ENCODE results near the gene RAD52. TPM values are rescaled to one million over a fixed set of nuclear protein-coding genes. Genes with fewer than 3 reads are reported as not detected.

Gene RAD52
- polyA plus RNA-seq, 1 donor from 2014 or later: 25.5 TPM

DNA sequence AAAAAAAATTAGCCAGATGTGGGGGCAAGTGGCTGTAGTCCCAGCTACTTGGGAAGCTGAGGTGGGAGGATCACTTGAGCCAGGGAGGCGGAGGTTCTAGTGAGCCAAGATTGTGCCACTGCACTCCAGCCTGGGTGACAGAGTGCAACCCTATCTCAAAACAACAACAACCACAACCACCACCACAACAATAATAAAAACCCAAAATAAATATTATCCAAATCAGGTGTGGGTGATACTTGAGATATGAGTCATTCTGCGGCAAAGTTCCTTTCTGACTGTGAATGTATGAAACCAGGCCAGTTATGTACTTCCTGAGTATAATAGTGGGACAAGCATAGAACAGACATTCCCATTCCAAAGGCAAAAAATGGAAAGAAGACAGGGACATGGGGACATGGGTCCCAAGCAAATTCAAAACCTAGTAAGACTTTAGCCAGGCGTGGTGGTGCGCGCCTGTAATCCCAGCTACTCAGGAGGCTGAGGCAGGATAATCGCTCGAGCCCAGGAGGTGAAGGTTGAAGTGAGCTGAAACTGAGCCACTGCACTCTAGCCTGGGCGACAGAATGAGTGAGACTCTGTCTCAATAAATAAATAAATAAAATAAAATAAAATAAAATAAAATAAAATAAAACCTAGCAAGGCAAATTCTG is 31.8 kb upstream of the RAD52 start:
- no peaks in the 10 kb centered on the region for H3K9me3 ChIP-seq (ENCODE audit: low read length)
- no peak overlapping the region for H2AFZ ChIP-seq (ENCODE audit: low read depth, low read length)
- no peak for TF ChIP-seq EZH2 (IDR thresholded peaks at IDR 0.05; ENCODE audit: borderline replicate concordance, insufficient read depth, low read length, poor library complexity, severe bottlenecking)
- no peak for TF ChIP-seq MXI1 (conservative IDR thresholded peaks at IDR 0.05; ENCODE audit: poor library complexity, severe bottlenecking)
- no peak for TF ChIP-seq TAF1 (IDR thresholded peaks at IDR 0.05; ENCODE audit: low read depth)
- no peak for TF ChIP-seq EP300 (conservative IDR thresholded peaks at IDR 0.05; ENCODE audit: poor library complexity, severe bottlenecking)
- TF ChIP-seq POLR2AphosphoS5 (IDR thresholded peaks at IDR 0.05): no peak
- no peak for TF ChIP-seq SMC3 (conservative IDR thresholded peaks at IDR 0.05; ENCODE audit: poor library complexity)
- TF ChIP-seq, protein P1, sequence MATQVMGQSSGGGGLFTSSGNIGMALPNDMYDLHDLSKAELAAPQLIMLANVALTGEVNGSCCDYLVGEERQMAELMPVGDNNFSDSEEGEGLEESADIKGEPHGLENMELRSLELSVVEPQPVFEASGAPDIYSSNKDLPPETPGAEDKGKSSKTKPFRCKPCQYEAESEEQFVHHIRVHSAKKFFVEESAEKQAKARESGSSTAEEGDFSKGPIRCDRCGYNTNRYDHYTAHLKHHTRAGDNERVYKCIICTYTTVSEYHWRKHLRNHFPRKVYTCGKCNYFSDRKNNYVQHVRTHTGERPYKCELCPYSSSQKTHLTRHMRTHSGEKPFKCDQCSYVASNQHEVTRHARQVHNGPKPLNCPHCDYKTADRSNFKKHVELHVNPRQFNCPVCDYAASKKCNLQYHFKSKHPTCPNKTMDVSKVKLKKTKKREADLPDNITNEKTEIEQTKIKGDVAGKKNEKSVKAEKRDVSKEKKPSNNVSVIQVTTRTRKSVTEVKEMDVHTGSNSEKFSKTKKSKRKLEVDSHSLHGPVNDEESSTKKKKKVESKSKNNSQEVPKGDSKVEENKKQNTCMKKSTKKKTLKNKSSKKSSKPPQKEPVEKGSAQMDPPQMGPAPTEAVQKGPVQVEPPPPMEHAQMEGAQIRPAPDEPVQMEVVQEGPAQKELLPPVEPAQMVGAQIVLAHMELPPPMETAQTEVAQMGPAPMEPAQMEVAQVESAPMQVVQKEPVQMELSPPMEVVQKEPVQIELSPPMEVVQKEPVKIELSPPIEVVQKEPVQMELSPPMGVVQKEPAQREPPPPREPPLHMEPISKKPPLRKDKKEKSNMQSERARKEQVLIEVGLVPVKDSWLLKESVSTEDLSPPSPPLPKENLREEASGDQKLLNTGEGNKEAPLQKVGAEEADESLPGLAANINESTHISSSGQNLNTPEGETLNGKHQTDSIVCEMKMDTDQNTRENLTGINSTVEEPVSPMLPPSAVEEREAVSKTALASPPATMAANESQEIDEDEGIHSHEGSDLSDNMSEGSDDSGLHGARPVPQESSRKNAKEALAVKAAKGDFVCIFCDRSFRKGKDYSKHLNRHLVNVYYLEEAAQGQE (IDR thresholded peaks at IDR 0.05; ENCODE audit: borderline replicate concordance): no peak
- TF ChIP-seq, protein P2, sequence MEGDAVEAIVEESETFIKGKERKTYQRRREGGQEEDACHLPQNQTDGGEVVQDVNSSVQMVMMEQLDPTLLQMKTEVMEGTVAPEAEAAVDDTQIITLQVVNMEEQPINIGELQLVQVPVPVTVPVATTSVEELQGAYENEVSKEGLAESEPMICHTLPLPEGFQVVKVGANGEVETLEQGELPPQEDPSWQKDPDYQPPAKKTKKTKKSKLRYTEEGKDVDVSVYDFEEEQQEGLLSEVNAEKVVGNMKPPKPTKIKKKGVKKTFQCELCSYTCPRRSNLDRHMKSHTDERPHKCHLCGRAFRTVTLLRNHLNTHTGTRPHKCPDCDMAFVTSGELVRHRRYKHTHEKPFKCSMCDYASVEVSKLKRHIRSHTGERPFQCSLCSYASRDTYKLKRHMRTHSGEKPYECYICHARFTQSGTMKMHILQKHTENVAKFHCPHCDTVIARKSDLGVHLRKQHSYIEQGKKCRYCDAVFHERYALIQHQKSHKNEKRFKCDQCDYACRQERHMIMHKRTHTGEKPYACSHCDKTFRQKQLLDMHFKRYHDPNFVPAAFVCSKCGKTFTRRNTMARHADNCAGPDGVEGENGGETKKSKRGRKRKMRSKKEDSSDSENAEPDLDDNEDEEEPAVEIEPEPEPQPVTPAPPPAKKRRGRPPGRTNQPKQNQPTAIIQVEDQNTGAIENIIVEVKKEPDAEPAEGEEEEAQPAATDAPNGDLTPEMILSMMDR (IDR thresholded peaks at IDR 0.05; ENCODE audit: poor library complexity, severe bottlenecking): no peak
- TF ChIP-seq RAD21 (conservative IDR thresholded peaks at IDR 0.05): no peak
- no peaks in the 10 kb centered on the region for H4K20me1 ChIP-seq (ENCODE audit: insufficient read depth)
- H3K9me2 ChIP-seq (ENCODE audit: insufficient read depth, low read length): no peaks in the 10 kb centered on the region
- H3K4me3 ChIP-seq (ENCODE audit: low read length): no peak overlapping the region
- no peaks in the 10 kb centered on the region for H3F3A ChIP-seq (ENCODE audit: insufficient read depth, low read length, poor library complexity, severe bottlenecking)
- H3K9ac ChIP-seq (ENCODE audit: low read length): no peak overlapping the region
- no peaks in the 10 kb centered on the region for H3K79me2 ChIP-seq (replicated peaks; ENCODE audit: insufficient read depth, low read length)
- H3K4me2 ChIP-seq (ENCODE audit: low read length): no peak overlapping the region
- no peaks in the 10 kb centered on the region for H3K27me3 ChIP-seq (ENCODE audit: insufficient read depth, low read depth, low read length)
- H3K36me3 ChIP-seq (ENCODE audit: insufficient read depth, low read length): no peaks in the 10 kb centered on the region
- H3K27ac ChIP-seq (ENCODE audit: low read length): no peak overlapping the region

DNA sequence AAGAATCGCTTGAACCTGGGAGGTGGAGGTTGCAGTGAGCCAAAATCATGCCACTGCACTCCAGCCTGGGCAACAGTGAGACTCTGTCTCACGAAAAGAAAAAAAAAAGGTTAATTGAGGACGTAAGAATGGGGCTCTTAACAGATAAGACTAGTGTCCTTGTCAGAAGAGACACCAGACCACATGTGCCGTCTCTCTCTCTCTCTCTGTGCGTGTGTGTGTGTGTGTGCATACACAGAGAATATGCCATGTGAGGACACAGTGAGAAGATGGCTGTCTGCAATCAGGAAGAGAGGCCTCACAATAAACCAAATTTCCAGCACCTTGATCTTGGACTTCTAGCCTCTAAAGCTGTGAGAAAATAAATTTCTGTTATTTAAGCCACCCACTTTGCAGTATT is 29.9 kb upstream of the RAD52 start:
- H3K9me2 ChIP-seq (ENCODE audit: insufficient read depth, low read length): no peaks in the 10 kb centered on the region
- H3K4me2 ChIP-seq (ENCODE audit: low read length): no peak overlapping the region
- no peak overlapping the region for H2AFZ ChIP-seq (ENCODE audit: low read depth, low read length)
- no peaks in the 10 kb centered on the region for H3K79me2 ChIP-seq (replicated peaks; ENCODE audit: insufficient read depth, low read length)
- no peaks in the 10 kb centered on the region for H3K27me3 ChIP-seq (ENCODE audit: insufficient read depth, low read depth, low read length)
- TF ChIP-seq RAD21 (conservative IDR thresholded peaks at IDR 0.05) (no peak), MXI1 (conservative IDR thresholded peaks at IDR 0.05; ENCODE audit: poor library complexity, severe bottlenecking) (no peak), SMC3 (conservative IDR thresholded peaks at IDR 0.05; ENCODE audit: poor library complexity) (no peak), TAF1 (IDR thresholded peaks at IDR 0.05; ENCODE audit: low read depth) (no peak), POLR2AphosphoS5 (IDR thresholded peaks at IDR 0.05) (no peak), EP300 (conservative IDR thresholded peaks at IDR 0.05; ENCODE audit: poor library complexity, severe bottlenecking) (no peak), EZH2 (IDR thresholded peaks at IDR 0.05; ENCODE audit: borderline replicate concordance, insufficient read depth, low read length, poor library complexity, severe bottlenecking) (no peak)
- TF ChIP-seq, protein P2 (IDR thresholded peaks at IDR 0.05; ENCODE audit: poor library complexity, severe bottlenecking): no peak
- TF ChIP-seq, protein P1 (IDR thresholded peaks at IDR 0.05; ENCODE audit: borderline replicate concordance): no peak
- no peak overlapping the region for H3K27ac ChIP-seq (ENCODE audit: low read length)
- H3K4me3 ChIP-seq (ENCODE audit: low read length): no peak overlapping the region
- no peaks in the 10 kb centered on the region for H4K20me1 ChIP-seq (ENCODE audit: insufficient read depth)
- H3K9ac ChIP-seq (ENCODE audit: low read length): no peak overlapping the region
- no peaks in the 10 kb centered on the region for H3K36me3 ChIP-seq (ENCODE audit: insufficient read depth, low read length)
- no peaks in the 10 kb centered on the region for H3F3A ChIP-seq (ENCODE audit: insufficient read depth, low read length, poor library complexity, severe bottlenecking)
- no peaks in the 10 kb centered on the region for H3K9me3 ChIP-seq (ENCODE audit: low read length)

All from neural cell (in vitro differentiated cells).